ENCODE results near the gene TMEM187. TPM values are rescaled to one million over a fixed set of nuclear protein-coding genes. Genes with fewer than 3 reads are reported as not detected.

Gene TMEM187
- total RNA-seq, 1 experiment from 2014 or later, result 9.4 TPM

DNA sequence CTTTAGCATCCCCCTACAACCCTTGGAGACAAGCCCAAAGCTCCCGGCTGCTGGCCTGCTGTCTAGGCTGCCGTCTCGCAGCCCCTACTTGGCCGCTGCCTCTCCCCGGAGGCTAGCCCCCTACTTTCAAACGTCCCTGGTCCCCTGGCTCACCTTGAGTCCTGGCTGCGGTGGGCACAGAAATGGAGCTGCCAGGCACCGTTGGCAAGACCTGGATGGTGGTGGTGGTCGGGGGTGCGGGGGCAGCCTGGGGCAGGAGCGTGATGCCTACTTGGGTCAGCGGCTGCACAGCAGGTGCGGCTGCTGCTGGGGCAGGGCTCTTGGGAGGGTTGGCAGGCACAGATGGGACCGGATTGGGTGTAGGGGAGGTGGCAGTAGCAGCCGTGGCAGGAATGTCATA is 12.9 kb upstream of the TMEM187 start:
- Mint-ChIP-seq H3K4me1 (ENCODE audit: low read depth, unreplicated experiment) (no peaks in the 10 kb centered on the region), H3K27me3 (ENCODE audit: unreplicated experiment) (no peaks in the 10 kb centered on the region), H3K36me3 (ENCODE audit: insufficient read depth, unreplicated experiment) (peaks cover 38% of the 10 kb centered on the region), H3K9me3 (ENCODE audit: low read depth, unreplicated experiment) (no peaks in the 10 kb centered on the region), H3K4me3 (ENCODE audit: low read depth, unreplicated experiment) (no peak overlapping the region), H3K27ac (ENCODE audit: unreplicated experiment) (no peak overlapping the region)
- no peak for DNase-seq
- no TSS peak for BruUV-seq (replicated peaks)
- intact Hi-C loops (cut with micrococcal nuclease; ENCODE audit: unreplicated experiment), result no loop called here
- TF ChIP-seq, protein P1, sequence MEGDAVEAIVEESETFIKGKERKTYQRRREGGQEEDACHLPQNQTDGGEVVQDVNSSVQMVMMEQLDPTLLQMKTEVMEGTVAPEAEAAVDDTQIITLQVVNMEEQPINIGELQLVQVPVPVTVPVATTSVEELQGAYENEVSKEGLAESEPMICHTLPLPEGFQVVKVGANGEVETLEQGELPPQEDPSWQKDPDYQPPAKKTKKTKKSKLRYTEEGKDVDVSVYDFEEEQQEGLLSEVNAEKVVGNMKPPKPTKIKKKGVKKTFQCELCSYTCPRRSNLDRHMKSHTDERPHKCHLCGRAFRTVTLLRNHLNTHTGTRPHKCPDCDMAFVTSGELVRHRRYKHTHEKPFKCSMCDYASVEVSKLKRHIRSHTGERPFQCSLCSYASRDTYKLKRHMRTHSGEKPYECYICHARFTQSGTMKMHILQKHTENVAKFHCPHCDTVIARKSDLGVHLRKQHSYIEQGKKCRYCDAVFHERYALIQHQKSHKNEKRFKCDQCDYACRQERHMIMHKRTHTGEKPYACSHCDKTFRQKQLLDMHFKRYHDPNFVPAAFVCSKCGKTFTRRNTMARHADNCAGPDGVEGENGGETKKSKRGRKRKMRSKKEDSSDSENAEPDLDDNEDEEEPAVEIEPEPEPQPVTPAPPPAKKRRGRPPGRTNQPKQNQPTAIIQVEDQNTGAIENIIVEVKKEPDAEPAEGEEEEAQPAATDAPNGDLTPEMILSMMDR (IDR thresholded peaks at IDR 0.05; ENCODE audit: unreplicated experiment), result no peak
- CTCF ChIA-PET, result no interaction called here

GRCh38 chrX:153960077-153960476 is 12.5 kb upstream of the TMEM187 start:
- TF ChIP-seq, protein P1 (IDR thresholded peaks at IDR 0.05; ENCODE audit: unreplicated experiment), result no peak
- Mint-ChIP-seq H3K4me1 (ENCODE audit: low read depth, unreplicated experiment) (no peaks in the 10 kb centered on the region), H3K4me3 (ENCODE audit: low read depth, unreplicated experiment) (no peak overlapping the region), H3K27me3 (ENCODE audit: unreplicated experiment) (no peaks in the 10 kb centered on the region), H3K27ac (ENCODE audit: unreplicated experiment) (no peak overlapping the region), H3K9me3 (ENCODE audit: low read depth, unreplicated experiment) (no peaks in the 10 kb centered on the region), H3K36me3 (ENCODE audit: insufficient read depth, unreplicated experiment) (peaks cover 36% of the 10 kb centered on the region)
- intact Hi-C loops (cut with micrococcal nuclease; ENCODE audit: unreplicated experiment), result no loop called here
- no peak for DNase-seq
- BruUV-seq (replicated peaks), result no TSS peak
- CTCF ChIA-PET, result no interaction called here

DNA sequence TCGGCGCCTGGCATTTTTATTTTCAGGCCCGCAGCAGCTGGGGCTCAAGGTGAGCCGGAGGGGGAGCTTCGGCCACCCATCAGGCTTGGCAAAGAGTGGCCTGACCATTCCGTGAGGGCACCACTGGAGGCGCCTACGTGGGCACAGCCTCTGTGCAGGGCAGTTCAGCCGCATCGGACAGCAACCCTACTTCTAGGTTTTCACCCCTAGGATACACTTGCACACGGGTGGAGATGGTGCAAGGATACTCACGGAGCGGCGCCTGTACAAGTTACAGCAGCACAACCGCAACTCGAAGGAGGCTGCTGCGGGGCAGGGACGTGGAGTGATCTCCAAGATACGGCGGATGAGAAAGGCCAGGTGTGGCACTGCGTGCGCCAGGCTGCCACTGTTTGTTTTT is 11.8 kb upstream of the TMEM187 start:
- Mint-ChIP-seq H3K4me3 (ENCODE audit: low read depth, unreplicated experiment) (no peak overlapping the region), H3K4me1 (ENCODE audit: low read depth, unreplicated experiment) (peaks cover under 1% of the 10 kb centered on the region), H3K27me3 (ENCODE audit: unreplicated experiment) (no peaks in the 10 kb centered on the region), H3K27ac (ENCODE audit: unreplicated experiment) (no peak overlapping the region), H3K36me3 (ENCODE audit: insufficient read depth, unreplicated experiment) (peaks cover 32% of the 10 kb centered on the region), H3K9me3 (ENCODE audit: low read depth, unreplicated experiment) (no peaks in the 10 kb centered on the region)
- intact Hi-C loops (cut with micrococcal nuclease; ENCODE audit: unreplicated experiment), result no loop called here
- BruUV-seq (replicated peaks), result no TSS peak
- CTCF ChIA-PET, result no interaction called here
- TF ChIP-seq, protein P1 (IDR thresholded peaks at IDR 0.05; ENCODE audit: unreplicated experiment), result no peak
- no peak for DNase-seq

DNA sequence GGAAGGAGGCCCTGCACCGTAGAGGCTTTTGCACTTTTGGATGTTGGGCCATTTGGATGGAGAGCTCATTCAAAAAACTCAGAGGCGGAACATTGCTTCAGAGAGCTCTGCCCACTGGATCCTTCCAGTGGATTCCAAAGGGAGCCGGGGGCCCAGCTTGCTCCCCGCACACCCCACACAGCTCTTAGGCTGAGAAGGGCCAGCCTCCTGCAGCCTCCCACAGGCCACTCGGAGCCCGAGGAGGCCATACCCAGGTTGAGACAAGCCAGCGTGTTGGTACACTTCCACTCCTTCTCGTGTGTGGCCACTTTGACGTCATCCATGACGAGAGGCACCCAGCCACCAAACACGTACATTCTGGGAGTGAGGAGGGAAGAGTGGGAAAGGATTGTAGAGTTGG is 11.3 kb upstream of the TMEM187 start:
- DNase-seq, result no peak
- H3K4me1 Mint-ChIP-seq (ENCODE audit: low read depth, unreplicated experiment), result peaks cover 6% of the 10 kb centered on the region
- intact Hi-C loops (cut with micrococcal nuclease; ENCODE audit: unreplicated experiment), result no loop called here
- TF ChIP-seq, protein P1 (IDR thresholded peaks at IDR 0.05; ENCODE audit: unreplicated experiment), result no peak
- no peaks in the 10 kb centered on the region for H3K27me3 Mint-ChIP-seq (ENCODE audit: unreplicated experiment)
- CTCF ChIA-PET, result no interaction called here
- H3K36me3 Mint-ChIP-seq (ENCODE audit: insufficient read depth, unreplicated experiment), result peaks cover 32% of the 10 kb centered on the region
- no TSS peak for BruUV-seq (replicated peaks)
- no peak overlapping the region for H3K27ac Mint-ChIP-seq (ENCODE audit: unreplicated experiment)
- H3K4me3 Mint-ChIP-seq (ENCODE audit: low read depth, unreplicated experiment), result no peak overlapping the region
- H3K9me3 Mint-ChIP-seq (ENCODE audit: low read depth, unreplicated experiment), result no peaks in the 10 kb centered on the region

GRCh38 chrX:153963546-153963945 is 9.0 kb upstream of the TMEM187 start:
- BruUV-seq (replicated peaks), result no TSS peak
- H3K4me3 Mint-ChIP-seq (ENCODE audit: low read depth, unreplicated experiment), result no peak overlapping the region
- intact Hi-C loops (cut with micrococcal nuclease; ENCODE audit: unreplicated experiment), result no loop called here
- CTCF ChIA-PET, result no interaction called here
- TF ChIP-seq, protein P1 (IDR thresholded peaks at IDR 0.05; ENCODE audit: unreplicated experiment), result no peak
- DNase-seq, result no peak
- H3K36me3 Mint-ChIP-seq (ENCODE audit: insufficient read depth, unreplicated experiment), result peaks cover 39% of the 10 kb centered on the region
- no peaks in the 10 kb centered on the region for H3K27me3 Mint-ChIP-seq (ENCODE audit: unreplicated experiment)
- H3K9me3 Mint-ChIP-seq (ENCODE audit: low read depth, unreplicated experiment), result no peaks in the 10 kb centered on the region
- peaks cover 23% of the 10 kb centered on the region for H3K4me1 Mint-ChIP-seq (ENCODE audit: low read depth, unreplicated experiment)
- H3K27ac Mint-ChIP-seq (ENCODE audit: unreplicated experiment), result no peak overlapping the region
